Nucleus accumbens (tissue), 56 donors: Measurements from ENCODE around the gene SLC15A1.

Experiments used
- DNase-seq, 56 donors: peaks; one replicate each; lab custom pipeline; 2025; lab: John Stamatoyannopoulos, UW

The SLC15A1 gene

DNA sequence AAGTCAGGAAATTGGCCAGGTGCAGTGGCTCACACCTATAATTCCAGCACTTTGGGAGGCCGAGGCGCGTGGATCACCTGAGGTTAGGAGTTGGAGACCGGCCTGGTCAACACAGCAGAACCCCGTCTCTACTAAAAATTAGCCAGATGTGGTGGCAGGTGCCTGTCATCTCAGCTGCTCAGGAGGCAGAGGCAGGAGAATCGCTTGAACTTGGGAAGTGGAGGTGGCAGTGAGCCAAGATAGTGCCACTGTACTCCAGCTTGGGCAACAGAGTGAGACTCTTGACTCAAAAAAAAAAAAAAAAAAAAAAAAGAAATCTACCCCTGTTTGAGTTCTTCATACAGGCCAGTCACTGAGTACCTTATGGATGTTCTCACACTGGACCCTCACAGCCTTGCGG lies 42.0 kb downstream of the SLC15A1 start:
- DNase-seq = no peak

- DNase-seq = no peak
Measured at GRCh38 chr13:98707281-98707999, 45.0 kb downstream of the SLC15A1 start.

GRCh38 chr13:98706446-98707110 lies 45.9 kb downstream of the SLC15A1 start:
- DNase-seq = no peak

DNA sequence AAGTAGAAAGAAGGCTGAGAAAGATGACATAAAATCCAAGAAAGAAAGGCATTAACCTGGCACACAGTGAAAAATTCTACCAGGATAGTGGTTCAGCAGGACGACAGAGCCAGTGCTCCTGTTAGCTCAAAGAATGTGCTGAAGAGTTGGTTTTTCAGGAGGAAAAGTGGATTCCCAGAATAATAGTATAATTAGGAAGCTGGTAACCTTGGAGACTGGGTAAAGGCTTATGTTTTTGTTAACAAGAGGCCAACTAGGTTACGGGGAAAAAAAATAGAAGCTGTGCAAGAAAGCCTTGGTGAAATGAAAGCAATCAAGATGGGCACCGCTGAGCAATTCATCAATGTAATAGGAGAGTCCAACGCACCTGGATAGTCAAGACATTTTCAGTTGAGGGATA lies 54.7 kb downstream of the SLC15A1 start:
- DNase-seq = no peak

DNA sequence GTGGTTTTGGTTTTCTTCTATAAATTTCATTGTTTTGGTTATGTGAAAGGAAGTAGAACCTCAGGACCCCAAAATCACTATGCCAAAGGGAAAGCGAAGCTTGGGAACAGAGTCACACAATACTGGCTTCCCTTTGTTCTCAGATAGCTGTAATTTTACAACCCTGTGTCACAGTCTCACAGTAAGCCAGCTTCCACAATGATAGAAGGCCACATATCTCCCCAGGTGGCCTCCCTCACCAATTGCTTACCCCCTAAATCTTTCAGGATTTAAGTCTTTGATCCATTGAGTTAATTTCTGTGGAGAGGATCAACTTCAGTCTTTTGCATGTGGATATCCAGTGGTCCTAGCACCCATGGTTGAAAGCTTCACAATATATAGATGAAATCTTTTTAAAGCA lies 58.7 kb downstream of the SLC15A1 start:
- no peak for DNase-seq

DNA sequence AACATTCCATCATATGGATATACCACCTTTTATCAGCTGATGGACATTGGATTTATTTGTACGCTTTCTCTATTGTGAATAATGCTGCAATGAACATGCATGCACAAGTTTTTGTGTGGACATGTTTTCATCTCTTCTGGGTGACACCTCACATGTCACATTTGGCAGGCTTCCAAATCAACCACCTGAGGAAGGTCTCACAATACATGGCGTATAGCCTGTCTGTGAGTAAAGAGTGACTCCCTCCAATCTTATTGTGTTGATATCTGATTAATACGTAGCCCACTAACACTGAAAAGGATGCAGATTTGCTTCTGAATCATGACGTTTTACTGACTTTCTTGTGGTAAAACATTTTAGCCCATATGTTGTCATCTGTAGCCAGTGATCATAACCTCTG lies 61.1 kb downstream of the SLC15A1 start:
- no peak for DNase-seq

GRCh38 chr13:98690348-98691022 lies 62.0 kb downstream of the SLC15A1 start:
- no peak for DNase-seq

DNA sequence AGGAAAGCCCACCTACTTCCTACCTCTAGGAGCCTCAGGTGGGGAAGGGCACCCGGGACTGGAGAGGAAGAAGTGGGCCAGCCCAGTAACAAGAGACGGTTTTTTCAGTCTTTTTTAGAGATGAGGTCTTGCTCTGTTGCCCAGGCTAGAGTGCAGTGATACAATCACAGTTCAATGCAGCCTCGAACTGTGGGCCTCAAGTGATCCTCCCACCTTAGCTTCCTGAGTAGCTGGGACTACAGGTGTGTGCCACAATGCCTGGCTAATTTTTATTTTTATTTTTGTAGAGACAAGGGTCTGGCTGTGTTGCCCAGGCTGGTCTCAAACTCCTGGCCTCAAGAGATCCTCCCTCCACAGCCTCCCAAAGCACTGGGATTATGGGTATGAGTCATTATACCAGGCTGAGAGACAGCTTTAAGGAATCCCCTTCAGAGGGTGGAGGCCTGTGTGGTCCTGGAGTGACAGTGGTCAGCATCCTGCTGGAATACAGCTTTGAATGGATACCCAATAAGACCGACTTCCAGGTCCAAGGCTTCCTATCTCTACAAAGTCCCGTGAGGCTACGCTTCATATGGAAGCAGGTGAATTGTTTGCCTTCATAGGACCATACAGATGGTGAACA lies 63.0 kb downstream of the SLC15A1 start:
- no peak for DNase-seq

DNA sequence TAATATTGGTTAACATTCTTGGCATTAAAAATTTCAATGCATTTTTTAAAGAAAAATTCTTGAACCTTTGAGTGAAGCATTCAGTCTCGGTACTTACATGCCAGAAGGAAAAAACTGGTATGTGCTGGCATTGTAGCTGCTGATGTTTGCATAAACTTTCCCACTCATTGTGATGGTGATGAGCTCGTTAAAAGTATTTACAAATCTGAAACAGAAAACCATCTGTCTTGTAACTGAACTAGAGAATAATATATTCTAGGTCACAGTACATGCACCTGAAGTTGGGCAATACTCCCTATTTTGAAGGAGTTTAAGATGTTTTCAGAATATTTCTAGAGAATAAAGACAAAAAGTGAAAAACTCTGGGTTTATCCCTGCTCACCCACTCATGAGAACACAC lies 64.1 kb downstream of the SLC15A1 start:
- no peak for DNase-seq

GRCh38 chr13:98687319-98687718 lies 65.2 kb downstream of the SLC15A1 start:
- no peak for DNase-seq

DNA sequence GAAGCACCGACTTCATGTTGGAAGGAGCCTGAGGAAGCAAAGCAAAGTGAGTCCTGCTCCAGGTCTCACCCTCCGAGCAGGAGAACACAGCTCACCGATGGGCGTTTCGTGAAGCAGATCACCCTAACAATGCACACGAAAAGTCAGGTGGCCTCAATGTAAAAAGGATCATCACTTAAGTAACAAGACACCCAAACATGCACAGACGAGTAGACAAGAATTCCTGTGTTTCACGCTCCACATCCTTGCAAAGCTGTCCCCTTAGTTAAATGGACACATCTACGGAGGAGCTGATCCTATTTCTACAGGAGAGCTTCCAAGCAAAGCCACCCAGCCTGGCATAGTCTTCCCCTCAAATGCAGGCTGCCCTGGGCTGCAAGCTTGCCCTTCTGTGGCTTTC lies 66.2 kb downstream of the SLC15A1 start:
- no peak for DNase-seq

DNA sequence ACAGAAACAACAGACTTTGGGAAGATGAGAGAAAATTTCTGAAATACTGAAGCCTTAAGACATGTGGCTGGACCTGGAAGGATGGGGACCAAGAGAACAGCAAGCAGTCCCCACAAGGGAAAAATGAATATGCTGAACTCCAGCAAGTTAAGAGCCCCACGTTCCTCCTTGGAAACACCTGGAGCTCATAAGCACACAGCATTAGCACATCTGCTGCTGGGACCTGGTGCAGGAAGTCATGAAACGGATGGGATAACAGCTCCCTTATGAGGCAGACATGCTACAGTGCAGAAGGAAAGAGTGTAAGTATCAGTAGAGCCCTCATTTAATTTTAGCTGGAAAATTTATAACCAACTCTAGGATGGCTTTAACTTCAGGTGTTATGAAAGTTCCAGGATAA lies 67.3 kb downstream of the SLC15A1 start:
- no peak for DNase-seq

DNA sequence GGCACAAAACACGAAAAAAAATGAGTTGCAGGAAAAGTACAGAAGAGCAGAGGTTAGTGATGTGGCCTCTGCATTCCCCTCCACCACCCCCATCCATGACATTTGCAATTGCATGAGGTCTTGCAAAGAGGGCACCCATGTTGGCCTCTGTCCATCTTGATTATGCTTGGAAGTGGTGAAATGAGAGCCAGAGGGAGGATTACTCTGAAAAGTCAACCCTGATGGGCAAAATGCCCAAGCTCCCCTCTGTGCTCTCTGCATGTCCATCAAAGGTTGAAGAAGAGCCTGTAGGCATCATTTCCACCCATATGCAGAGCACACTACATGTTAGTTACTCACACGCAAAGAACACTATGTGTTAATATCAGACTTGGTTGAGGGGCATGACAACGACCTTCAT lies 71.4 kb downstream of the SLC15A1 start:
- DNase-seq = no peak

- no peak for DNase-seq
Measured at GRCh38 chr13:98678741-98679140, 73.7 kb downstream of the SLC15A1 start.

GRCh38 chr13:98677398-98677797 lies 75.1 kb downstream of the SLC15A1 start:
- peak in 1 of 56 donors; percentile 24 for DNase-seq

GRCh38 chr13:98676239-98676638 lies 76.2 kb downstream of the SLC15A1 start:
- DNase-seq = no peak

DNA sequence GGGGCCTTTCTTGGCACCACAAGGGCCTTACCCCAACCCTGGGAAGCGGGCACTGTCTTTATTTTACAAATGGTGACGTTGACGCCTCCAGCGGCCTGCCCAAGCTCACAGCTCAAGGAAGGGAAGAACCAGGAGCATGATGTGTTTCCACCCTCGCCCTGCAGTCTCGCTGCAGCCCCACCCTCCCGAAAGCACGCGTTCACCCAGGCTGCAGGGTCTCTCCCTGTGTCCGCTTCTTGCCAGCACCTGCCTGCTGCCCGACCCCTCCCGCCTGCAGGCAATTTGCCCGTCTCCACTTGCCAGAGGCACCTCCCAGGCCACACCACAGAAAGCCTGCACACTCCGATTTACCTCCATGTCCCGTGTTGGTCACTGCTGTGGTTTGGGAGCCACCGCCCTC lies 76.6 kb downstream of the SLC15A1 start:
- no peak for DNase-seq

GRCh38 chr13:98675066-98675465 lies 77.4 kb downstream of the SLC15A1 start:
- no peak for DNase-seq

- DNase-seq = peak in 44 of 56 donors; percentile 4 to 64 (median 29)
Measured at GRCh38 chr13:98672947-98673613, 79.4 kb downstream of the SLC15A1 start.

GRCh38 chr13:98668155-98668554 lies 84.3 kb downstream of the SLC15A1 start:
- DNase-seq = no peak

DNA sequence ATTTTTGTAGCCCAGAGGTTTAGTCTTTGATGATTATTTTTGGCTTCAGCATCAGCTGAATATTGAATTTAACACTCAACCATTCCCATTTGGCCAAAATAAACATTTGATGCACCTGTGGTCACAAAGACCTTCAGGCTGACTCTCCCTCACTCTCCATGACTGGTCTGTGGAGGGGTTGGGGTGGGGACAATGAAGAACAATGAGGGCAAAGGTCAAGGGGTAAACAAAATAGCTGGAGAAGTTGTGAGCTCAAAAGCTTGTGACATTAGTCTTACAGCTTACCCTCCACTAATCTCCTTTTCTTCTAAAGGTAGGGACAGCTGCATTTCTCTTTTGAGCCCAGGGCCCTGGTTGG lies 86.9 kb downstream of the SLC15A1 start:
- no peak for DNase-seq
